NOMO-1 treated with dmso at 0.1 percent for 144 hours (cell line): ENCODE results near the gene FBXL2.
A peak's percentile ranks its signal among the peaks of the same experiment; 100 is the strongest.
"Not testable (repeated sequence)": the region's sequence is repeated elsewhere in the genome, so short reads cannot be mapped to it uniquely, and the experiment has no call there.

Source experiments
- DNase-seq: peaks from one replicate; lab custom pipeline; 2025; ENCODE audit not compliant: unreplicated experiment; lab: John Stamatoyannopoulos, UW

FBXL2 gene

GRCh38 chr3:33315826-33316225 lies 38.6 kb downstream of the FBXL2 start:
- no peak for DNase-seq

DNA sequence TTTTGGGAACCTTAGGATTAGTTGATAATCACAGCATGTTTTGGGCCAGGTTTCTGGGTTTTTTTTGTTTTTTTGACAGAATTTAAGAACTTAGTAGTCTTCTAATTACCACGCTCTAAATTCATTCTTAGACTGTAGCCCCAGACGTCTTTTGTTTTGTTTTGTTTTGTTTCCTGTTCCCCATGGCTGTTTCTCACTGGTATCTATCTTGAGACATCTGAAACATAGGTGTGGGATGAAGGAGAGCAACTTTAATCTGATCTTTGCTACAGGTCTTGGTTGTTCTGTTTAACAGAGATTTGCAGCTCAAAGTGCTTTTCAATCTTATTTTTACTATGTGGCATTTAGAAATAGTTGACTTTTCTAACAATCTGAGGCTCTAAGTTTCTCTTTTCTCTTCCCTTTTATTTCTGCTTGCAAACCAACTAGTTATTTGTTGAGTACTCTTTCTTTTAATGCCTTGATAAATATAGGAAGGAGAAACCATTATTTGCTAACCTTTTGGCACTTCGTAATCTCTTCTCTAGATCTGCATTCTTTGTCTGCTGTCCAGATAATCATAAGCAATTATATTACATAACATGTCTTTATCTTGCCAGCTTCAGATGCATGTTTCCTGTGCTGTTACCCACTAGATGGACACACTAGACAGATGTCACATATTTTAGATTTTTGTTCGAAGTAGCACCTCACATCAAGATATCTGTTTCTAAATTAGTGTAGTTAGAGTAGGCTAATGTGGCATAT lies 40.9 kb downstream of the FBXL2 start:
- peak; percentile 50 for DNase-seq

- DNase-seq = no peak
Observed at GRCh38 chr3:33318710-33319380, 41.6 kb downstream of the FBXL2 start.

DNA sequence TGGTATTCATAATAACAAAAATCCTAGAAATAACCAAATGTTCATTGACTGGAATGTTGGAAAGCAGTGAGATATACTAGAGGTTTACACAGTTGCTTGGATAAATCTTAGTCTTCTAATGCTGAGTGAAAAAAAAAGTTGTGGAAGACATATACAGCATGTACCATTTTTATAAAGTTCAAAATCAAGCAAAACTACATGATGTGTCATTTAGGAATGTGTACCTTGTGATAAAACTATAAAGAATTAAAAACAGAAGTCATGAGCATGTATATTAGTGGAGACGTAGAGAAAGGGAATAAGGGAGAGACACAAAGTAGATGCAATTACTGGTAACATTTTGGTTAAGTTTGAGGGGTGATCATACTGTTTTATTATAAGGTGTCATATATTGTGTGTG lies 45.2 kb downstream of the FBXL2 start:
- no peak for DNase-seq

DNA sequence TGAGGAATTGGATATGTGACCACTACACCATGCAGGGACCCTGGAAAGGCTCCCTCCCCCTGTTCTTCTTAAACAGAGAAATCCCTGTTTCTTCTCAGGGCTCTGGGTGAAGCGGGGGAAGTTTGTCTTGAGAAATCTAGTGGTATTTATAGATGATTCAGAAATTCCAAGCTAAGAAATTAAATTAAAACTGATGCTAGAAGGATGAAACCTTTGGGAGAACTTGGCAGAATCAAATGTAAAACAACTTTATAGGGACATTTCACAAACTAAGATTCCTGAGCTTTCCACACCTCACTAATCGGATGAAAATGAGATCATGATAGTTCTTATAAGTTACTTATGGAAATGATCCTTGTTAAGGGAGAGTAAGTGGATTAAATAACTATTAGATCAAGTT lies 54.2 kb downstream of the FBXL2 start:
- DNase-seq = no peak

GRCh38 chr3:33334364-33334763 lies 57.1 kb downstream of the FBXL2 start:
- no peak for DNase-seq

GRCh38 chr3:33338936-33339465 lies 61.8 kb downstream of the FBXL2 start:
- DNase-seq = not testable (repeated sequence)

DNA sequence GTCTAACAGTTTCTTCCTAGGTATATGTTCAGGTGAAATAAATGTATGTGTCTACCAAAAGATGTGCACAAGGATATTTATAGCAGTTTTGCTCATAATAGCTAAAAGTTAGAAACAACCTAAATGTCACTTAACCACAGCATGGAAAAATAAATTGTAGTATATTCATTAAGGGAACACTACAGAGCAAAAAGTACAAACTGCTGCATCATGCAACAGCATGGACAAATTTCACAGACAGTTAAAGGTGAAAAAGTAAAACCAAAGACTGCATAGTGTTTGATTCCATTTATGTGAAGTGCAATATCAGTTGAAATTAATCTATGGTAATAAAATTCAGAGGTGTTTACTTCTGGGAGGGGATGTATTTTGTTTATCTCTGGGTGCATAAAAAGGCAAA lies 62.5 kb downstream of the FBXL2 start:
- no peak for DNase-seq

- DNase-seq = no peak
Observed at GRCh38 chr3:33355611-33356010, 78.4 kb downstream of the FBXL2 start.

- no peak for DNase-seq
Observed at GRCh38 chr3:33358172-33358781, 81.0 kb downstream of the FBXL2 start.

DNA sequence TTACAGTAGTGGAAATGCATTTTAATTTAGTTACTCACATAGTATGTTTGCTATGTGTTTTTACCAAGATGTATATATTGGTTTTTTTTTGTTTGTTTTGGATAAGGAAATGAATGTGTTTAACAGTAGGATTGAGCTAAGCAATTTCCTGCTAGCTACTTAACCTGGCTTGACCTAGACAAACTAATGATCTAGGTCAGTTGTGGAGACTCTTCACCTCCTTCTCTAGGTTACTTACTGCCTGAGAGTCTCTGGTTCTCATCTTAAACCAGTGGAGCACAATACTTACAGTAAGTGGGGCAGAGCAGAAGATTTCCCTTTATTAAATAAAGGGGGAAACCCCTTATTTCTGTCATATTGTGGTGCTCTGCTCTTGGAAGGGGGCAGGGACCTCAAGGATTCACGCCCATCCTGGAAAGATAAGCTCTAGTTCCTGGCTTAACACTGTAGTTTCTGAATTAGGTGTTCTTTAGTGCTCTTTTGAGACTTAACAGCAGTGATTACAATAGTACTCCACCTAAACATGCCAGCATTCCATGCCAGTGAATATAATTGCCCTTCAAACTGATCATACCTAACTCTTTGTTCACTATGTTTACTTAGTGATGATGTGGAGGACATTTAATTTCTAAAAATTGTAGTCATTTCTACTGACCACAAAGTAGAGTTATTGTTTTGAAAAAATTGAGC lies 83.0 kb downstream of the FBXL2 start:
- no peak for DNase-seq

DNA sequence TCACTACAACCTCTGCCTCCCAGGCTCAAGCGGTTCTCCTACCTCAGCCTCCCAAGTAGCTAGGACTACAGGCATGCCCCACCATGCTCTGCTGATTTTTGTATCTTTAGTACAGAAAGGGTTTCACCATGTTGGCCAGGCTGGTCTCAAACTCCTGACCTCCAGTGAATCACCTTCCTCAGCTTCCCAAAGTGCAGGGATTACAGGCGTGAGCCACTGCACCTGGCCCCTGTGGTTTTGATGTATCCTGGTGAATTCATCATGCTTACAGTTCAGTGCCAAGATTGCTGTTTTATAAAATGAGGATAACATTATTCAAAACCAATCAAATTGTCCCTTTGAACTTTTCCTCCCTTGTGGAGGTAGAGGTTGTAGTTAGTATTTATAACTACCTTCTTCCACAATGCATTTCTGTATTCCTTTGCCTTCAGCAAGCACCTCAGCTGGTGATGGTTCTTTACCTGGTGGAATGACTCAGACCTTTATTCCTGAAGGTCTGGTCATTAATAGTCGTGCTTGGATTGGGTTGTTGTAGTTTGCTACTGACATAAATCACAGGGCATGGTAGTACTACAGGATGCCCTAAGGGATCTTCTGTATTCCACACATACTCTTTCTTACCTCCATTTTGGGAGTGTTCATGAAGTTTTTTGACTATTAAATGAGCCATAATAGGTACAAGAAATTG lies 86.0 kb downstream of the FBXL2 start:
- no peak for DNase-seq

DNA sequence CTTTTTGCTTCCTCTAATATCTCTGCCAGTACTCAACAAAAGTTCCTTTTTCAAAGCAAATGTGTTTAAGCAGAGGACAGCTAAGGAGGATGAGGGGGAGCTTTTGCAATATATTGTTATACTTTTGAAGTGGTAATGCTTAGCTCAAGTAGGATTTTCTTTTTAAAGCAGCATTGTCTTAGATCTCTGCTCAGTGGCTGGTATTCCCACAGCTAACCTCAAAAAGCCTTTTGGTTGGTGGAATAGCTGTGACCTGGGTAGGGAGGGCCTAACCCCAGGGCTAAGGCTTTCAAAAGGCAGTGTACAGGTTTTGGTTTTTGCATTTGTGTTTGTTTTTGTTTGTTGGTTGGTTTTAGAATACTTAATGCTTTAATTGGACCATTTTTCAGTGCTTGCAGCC lies 86.8 kb downstream of the FBXL2 start:
- no peak for DNase-seq

DNA sequence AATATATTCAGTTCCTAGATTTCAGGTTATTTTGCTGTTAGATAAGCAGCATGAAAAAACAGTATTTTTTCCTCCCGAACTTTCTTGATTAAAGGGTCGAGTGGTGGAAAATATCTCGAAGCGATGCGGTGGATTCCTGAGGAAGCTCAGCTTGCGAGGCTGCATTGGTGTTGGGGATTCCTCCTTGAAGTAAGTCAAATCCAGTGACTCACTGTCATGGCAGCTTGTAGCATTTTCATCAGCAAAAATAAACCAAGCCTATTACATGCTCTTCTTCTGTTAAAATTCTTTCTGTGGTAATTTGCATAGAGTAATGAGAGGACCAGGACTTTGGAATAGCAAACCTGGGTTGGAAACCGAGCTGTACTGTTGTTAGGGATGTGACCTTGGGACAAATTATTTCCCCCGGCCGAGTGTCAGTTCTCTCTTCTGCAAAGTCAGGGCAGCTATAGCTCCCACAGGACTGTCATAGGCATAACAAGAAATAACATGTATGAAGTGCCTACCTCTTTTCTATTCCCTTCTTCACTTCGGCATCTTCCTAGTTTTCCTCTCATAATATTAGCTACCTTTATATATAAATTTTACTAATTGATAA lies 87.4 kb downstream of the FBXL2 start:
- no peak for DNase-seq

DNA sequence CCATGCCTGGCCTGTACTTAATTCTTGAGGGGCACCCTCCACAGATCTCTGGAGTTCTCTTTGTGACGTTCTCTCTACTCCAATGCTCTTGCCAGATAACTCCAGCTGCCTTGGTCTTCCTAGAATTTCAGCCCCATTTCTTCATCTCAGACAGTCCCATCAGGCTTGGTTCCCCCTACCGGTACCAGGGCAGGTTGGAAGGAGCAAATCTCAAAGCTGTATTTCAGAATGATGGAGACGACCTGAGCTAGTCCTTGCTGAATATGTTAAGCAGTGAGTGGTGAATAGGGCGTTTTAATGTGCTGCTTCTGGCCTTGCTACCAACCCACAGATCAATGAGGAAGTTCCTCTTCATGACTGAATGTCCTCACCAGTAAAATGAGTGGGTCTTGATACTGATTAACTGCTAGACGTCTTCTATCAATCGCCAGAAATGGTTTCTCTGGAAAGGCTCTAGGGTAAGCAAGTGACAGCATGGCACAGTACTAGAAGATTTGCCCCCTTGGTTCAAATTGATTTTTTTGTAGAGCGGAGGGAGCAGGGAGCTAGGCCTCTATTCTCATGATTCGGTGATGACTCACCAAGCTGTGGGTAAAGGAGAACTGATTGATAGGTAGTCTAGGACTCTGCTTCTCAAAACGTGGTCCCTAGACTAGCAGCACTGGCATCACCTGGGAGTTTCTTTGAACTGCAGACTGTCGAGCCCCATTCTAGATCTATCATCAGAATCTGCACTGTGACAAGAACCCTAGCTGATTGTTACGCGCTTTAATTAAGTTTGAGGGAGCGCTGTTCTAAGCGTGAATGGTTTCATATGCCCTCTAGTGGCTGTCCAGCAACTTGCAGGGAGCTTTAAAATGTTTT lies 95.2 kb downstream of the FBXL2 start:
- DNase-seq = peak; percentile 80

DNA sequence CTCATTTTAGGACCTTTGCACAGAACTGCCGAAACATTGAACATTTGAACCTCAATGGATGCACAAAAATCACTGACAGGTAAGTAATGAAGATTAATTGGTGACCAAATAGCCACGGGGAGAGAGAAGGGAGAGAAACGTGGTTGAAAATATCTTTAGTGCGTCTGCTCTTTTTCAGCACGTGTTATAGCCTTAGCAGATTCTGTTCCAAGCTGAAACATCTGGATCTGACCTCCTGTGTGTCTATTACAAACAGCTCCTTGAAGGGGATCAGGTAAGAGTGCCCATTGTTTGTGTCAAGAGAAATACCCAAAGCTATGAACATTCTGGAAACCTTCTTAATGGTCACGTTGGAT lies 95.8 kb downstream of the FBXL2 start:
- DNase-seq = no peak

GRCh38 chr3:33377489-33377888 lies 100.2 kb downstream of the FBXL2 start:
- DNase-seq = no peak

DNA sequence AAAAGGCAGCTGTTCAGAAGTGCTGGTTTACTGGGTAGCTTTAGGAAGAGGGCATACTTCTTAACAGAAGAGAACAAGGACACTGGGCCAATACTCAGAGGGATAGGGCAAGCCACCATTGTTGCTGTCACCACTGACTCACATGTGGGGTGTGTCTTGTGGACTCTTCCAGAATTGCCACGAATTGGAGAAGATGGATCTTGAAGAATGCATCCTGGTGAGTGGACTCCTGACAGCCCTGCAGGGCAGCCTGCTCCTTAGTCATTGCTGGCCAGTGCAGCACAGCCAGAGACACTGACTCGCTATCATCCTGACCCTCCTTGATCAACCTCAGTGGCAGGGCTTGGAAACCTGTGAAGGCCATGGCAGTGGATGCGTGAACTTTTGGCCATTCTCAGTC lies 100.7 kb downstream of the FBXL2 start:
- no peak for DNase-seq

- DNase-seq = no peak
Observed at GRCh38 chr3:33380653-33381052, 103.4 kb downstream of the FBXL2 start.

- DNase-seq = no peak
Observed at GRCh38 chr3:33383951-33384350, 106.7 kb downstream of the FBXL2 start.
